ENCODE measurements around the gene SORCS2.

The SORCS2 gene

GRCh38 chr4:7273738-7274297, 81.5 kb downstream of the SORCS2 start:
- DNase-seq, result no peak

DNA sequence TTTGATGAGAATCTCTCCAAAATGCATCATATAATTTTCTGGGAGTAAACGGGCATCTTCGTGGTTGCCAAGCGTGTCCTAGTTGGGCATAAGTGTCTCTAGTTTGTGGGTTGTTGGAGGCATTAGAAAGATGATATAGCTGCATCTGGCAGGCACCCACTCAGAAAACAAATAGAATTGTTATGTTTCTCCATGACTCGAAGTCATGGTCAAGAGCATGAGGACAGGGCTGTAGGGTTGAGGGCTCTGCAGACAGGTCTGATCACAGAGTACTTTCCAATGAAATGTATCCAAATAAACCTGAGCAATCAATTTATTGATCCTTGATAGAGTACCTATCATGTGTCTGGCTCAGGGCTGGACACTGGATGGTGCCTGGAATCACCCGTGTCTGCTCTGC, 82.7 kb downstream of the SORCS2 start:
- no peak for DNase-seq

DNA sequence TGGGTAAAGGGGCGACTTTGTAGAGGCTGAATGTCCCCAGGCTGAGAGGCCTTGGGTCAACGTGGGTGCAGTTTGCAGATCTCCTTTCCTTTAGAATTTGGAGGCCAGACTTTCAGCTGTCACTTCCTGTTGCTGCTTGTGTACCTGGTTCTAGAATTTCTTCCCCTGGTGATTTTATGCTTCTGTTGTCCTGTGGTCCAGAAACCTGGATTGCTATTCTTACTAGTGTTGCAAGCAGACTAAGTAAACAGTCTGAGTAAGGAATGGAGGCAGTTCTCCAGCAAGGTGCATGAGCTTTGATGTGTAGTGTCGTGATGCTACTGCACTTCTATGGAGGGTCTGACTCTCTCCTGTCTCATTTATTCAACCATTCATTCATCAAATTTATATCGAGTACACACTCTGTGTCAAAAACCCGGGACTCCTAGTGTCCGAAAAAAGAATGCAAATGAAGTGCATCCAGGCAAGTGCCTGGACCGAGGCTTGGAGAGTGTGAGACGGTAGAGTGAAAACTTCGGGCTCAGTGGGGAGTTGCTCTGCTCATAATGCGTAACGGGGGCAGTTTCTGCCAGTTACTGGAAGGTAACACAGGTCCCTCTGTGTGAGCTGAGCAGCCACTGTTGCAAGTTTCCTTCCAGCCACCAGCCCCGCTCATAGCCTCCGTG, 83.3 kb downstream of the SORCS2 start:
- DNase-seq, result no peak

DNA sequence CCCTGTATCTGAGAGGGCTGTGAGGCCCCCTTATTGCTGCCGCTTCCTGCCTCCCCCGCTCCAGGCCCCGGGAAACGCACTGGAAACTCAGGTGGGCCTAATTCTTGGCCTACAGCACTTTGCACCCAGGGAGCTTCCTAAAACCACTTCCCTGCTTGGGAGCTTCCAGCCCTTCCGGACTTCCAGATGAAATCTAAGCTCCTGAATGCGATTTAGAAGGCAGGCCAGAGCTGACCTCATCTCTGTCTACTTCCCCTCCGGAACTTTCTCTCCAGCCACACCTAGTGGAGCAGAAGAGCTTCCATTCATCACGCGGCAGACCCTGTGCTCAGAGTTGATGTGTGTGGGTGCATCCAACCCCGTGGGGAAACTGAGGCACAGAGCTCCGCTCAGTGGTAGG, 84.2 kb downstream of the SORCS2 start:
- no peak for DNase-seq

DNA sequence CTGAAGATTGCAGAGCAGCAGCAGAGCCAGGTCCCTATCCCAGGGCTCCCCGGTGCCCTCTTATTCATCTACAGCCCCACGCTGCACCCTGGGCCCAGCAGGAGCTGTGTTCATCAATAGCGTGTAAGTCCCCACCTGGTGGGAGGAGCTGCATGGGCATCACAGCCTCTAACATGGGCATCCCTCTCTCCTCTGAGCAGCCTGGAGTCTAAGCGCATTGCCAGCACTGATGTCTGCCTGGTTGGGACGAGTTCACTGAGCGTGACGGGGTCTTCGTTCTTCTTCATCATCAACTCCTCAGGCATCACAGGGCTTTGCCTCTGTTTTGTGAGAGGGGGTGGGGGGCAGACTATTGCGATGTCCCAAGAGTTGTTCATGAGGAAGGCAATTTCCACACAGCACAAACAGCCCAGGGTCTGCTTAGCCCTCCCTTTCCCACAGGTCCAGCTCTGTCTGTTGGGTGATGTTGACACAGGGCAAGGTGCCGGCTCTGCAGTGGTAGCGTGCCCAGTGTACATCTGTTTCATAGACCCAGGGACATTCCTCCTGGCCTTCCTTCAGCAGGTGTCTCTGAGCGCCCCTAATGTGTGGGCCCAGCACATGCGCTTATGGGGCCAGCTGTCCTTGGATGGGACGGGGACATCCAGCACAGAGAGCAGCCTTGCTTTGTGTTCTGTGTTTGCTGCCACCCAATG, 85.9 kb downstream of the SORCS2 start:
- DNase-seq, result no peak

- no peak for DNase-seq
Measured at GRCh38 chr4:7278981-7279380, 86.6 kb downstream of the SORCS2 start.

DNA sequence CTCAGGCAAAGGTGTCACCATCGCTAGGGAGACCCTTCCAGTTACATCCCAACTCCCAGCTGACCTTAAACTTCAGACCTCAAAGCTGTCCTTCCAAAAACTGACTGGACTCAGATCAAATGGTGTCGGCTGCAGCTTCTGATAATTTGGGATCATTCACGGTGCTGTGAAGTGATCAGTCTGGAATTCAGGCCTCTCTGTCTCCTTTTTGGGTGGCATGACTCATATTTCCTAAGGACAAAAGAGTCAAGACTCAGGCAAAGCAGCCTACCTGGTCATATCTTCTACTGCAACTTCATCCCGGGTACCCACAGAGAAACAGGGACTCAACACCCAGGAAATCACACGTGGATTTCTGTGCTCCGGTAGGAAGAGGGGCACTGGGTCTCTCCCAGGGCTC, 87.6 kb downstream of the SORCS2 start:
- DNase-seq, result peak; percentile 37

- peak; percentile 69 for DNase-seq
Measured at GRCh38 chr4:7280926-7281690, 88.8 kb downstream of the SORCS2 start.

GRCh38 chr4:7281691-7282665, 89.6 kb downstream of the SORCS2 start:
- no peak for DNase-seq

- no peak for DNase-seq
Measured at GRCh38 chr4:7282786-7283440, 90.6 kb downstream of the SORCS2 start.

GRCh38 chr4:7285244-7286094, 93.1 kb downstream of the SORCS2 start:
- no peak for DNase-seq

GRCh38 chr4:7286170-7286569, 93.8 kb downstream of the SORCS2 start:
- no peak for DNase-seq

GRCh38 chr4:7286798-7287197, 94.5 kb downstream of the SORCS2 start:
- DNase-seq, result no peak

- DNase-seq, result no peak
Measured at GRCh38 chr4:7287274-7287917, 95.1 kb downstream of the SORCS2 start.

- no peak for DNase-seq
Measured at GRCh38 chr4:7287918-7288280, 95.6 kb downstream of the SORCS2 start.

DNA sequence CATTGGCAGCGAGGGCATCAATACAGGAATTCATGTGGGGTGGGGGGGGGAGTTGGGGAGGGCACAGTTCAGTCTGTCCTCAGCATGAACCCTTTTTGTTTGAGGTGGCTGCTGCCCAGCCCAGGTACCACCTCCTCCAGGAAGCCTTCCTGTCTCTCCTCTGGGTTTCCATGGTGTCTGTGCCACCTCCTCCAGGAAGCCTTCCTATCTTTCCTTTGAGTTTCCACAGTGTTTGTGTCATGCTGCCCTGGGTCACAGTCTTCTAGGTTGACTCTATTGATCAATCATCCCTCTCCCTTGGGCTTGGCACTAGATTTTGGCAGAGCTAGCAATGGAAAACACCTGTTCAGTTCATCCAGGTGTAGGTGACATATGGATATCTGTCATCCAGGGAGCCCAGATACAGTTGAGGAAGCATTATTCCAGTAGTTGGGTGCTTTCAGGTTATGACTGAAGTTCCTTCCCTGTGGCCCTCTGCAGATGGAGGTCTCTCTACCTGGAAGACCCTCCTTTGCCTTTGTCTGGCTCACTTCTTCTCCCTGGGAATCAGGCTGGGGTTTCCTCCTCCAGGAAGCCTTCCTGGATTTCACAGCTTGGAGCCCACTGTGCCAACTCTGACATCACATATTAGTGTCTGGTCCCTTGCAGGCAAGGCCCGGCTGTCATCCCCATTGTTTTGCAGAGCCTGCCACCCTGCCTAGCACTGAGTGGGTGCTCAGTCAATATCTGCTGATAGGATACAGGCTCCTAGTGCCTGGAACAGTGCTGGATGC, 96.6 kb downstream of the SORCS2 start:
- no peak for DNase-seq

- DNase-seq, result no peak
Measured at GRCh38 chr4:7289589-7289988, 97.3 kb downstream of the SORCS2 start.

- DNase-seq, result no peak
Measured at GRCh38 chr4:7291372-7292114, 99.2 kb downstream of the SORCS2 start.

GRCh38 chr4:7293703-7294102, 101.4 kb downstream of the SORCS2 start:
- no peak for DNase-seq
